CD4-positive, alpha-beta memory T cell (primary cell): Measurements from ENCODE around the gene TFAP2C. TPM values are rescaled to one million over a fixed set of nuclear protein-coding genes. Genes with fewer than 3 reads are reported as not detected.

Experiments
- CTCF ChIA-PET: fragments of 350-600 bp; sonication (Branson Sonifier 250); formaldehyde crosslinking; loops from one replicate; lab custom pipeline; 2021; ENCODE audit warnings: inconsistent platforms; ENCODE audit not compliant: partially characterized antibody; lab: Charles Lee
- POLR2A ChIA-PET: fragments of 350-600 bp; sonication (Branson Sonifier 250); formaldehyde crosslinking; loops from one replicate; lab custom pipeline; 2021; ENCODE audit not compliant: partially characterized antibody; lab: Charles Lee
- DNase-seq, 5 donors: peaks; one replicate each; pipeline versions ENCODE4 v3.0.0 to v3.0.0-alpha.2; 2020 to 2022; ENCODE audit warnings: mixed read lengths in 1 of 5
- H3K27ac ChIP-seq: one replicate; pipeline ENCODE4 v1.7.0; 2013; ENCODE audit warnings: low read depth, low read length
- H3K27me3 ChIP-seq: 2 replicates; pipeline ENCODE4 v1.7.0; 2013; ENCODE audit warnings: mild to moderate bottlenecking, low read length, moderate library complexity; ENCODE audit not compliant: insufficient read depth
- H3K36me3 ChIP-seq: 2 replicates; pipeline ENCODE4 v1.7.0; 2013; ENCODE audit warnings: mild to moderate bottlenecking, low read length, moderate library complexity; ENCODE audit not compliant: insufficient read depth
- H3K4me1 ChIP-seq: 2 replicates; pipeline ENCODE4 v1.7.0; 2013; ENCODE audit warnings: mild to moderate bottlenecking, low read length, moderate library complexity; ENCODE audit not compliant: insufficient read depth
- H3K4me3 ChIP-seq, 2 donors: one replicate each; pipeline ENCODE4 v1.7.0; 2013; ENCODE audit warnings: low read length in 2 of 2, mild to moderate bottlenecking in 1 of 2
- H3K9me3 ChIP-seq, 2 donors: one replicate each; pipeline ENCODE4 v1.7.0; 2013; ENCODE audit warnings: low read length in 2 of 2, control low read depth in 1 of 2; ENCODE audit not compliant: control insufficient read depth in 1 of 2
- H3K27ac Mint-ChIP-seq, 7 donors: one replicate each; pipeline ENCODE4 v1.8.0; 2020 to 2021; ENCODE audit warnings: mixed read lengths in 7 of 7, mild to moderate bottlenecking in 6 of 7, inconsistent platforms in 3 of 7, moderate library complexity in 3 of 7
- H3K27me3 Mint-ChIP-seq, 2 donors: one replicate each; pipeline ENCODE4 v1.8.0; 2020 to 2021; ENCODE audit warnings: mixed read lengths in 2 of 2
- H3K36me3 Mint-ChIP-seq, 2 donors: one replicate each; pipeline ENCODE4 v1.8.0; 2020 to 2021; ENCODE audit warnings: mixed read lengths in 2 of 2, inconsistent platforms in 1 of 2, mild to moderate bottlenecking in 1 of 2
- H3K4me1 Mint-ChIP-seq, 4 donors: one replicate each; pipeline ENCODE4 v1.8.0; 2020 to 2021; ENCODE audit warnings: mixed read lengths in 4 of 4, mild to moderate bottlenecking in 1 of 4
- H3K4me3 Mint-ChIP-seq, 8 donors: one replicate each; pipeline ENCODE4 v1.8.0; 2020 to 2021; ENCODE audit warnings: mixed read lengths in 8 of 8, mild to moderate bottlenecking in 7 of 8, moderate library complexity in 6 of 8, inconsistent platforms in 3 of 8
- H3K9me3 Mint-ChIP-seq, 8 donors: one replicate each; pipeline ENCODE4 v1.8.0; 2020 to 2021; ENCODE audit warnings: mixed read lengths in 8 of 8, mild to moderate bottlenecking in 5 of 8, inconsistent platforms in 3 of 8, moderate library complexity in 1 of 8
- intact Hi-C: fragments of 100-400 bp; cut with micrococcal nuclease; formaldehyde crosslinking; loops from one replicate; pipeline ENCODE4 v1.15.1; 2023
- polyA plus RNA-seq, 2 donors: library from polyadenylated mRNA; unstranded; fragments of 300-500 nt; fragmentation: Illumina TruSeq; gene quantifications; one replicate each; pipeline ENCODE4 v1.2.3, GENCODE V29; 2021
- total RNA-seq, 2 experiments: library from RNA; stranded (reverse); gene quantifications; one replicate each; pipeline ENCODE4 v1.2.3, GENCODE V29; 2021

TFAP2C gene
- total and polyA plus RNA-seq, 4 experiments from 2014 or later = not detected

- Mint-ChIP-seq H3K4me3 (peak overlapping the region in 7 of 8 donors; percentile 31 to 79 (median 58)), H3K27me3 (peaks cover 23 to 45% of the 10 kb centered on the region in 2 donors), H3K4me1 (peaks cover 6 to 27% (median 15%) of the 10 kb centered on the region in 4 donors), H3K9me3 (peaks cover 0 to 3% (median 0%) of the 10 kb centered on the region in 8 donors), H3K36me3 (no peaks in the 10 kb centered on the region), H3K27ac (no peak overlapping the region)
- Histone ChIP-seq H3K4me3 (no peak overlapping the region), H3K36me3 (no peaks in the 10 kb centered on the region), H3K9me3 (no peaks in the 10 kb centered on the region), H3K4me1 (peaks cover 18% of the 10 kb centered on the region), H3K27me3 (peaks cover 27% of the 10 kb centered on the region), H3K27ac (no peak overlapping the region)
- CTCF ChIA-PET = no interaction called here
- intact Hi-C loops = no loop called here
- POLR2A ChIA-PET = no interaction called here
- DNase-seq = no peak
These were observed 1.7 kb upstream of the TFAP2C start for GRCh38 chr20:56627122-56628014.

- ChIA-PET CTCF (no interaction called here), POLR2A (no interaction called here)
- Mint-ChIP-seq H3K36me3 (no peaks in the 10 kb centered on the region), H3K4me3 (peak overlapping the region; percentile 31 to 79 (median 60)), H3K9me3 (peaks cover 0 to 3% (median 0%) of the 10 kb centered on the region in 8 donors), H3K27me3 (peaks cover 25 to 46% of the 10 kb centered on the region in 2 donors), H3K27ac (no peak overlapping the region), H3K4me1 (peaks cover 6 to 27% (median 16%) of the 10 kb centered on the region in 4 donors)
- no peaks in the 10 kb centered on the region for H3K36me3 ChIP-seq
- no peak overlapping the region for H3K4me3 ChIP-seq
- intact Hi-C loops = no loop called here
- H3K27me3 ChIP-seq = peaks cover 30% of the 10 kb centered on the region
- H3K27ac ChIP-seq = no peak overlapping the region
- peaks cover 18% of the 10 kb centered on the region for H3K4me1 ChIP-seq
- no peak for DNase-seq
- no peaks in the 10 kb centered on the region for H3K9me3 ChIP-seq
These were observed 862 bp upstream of the TFAP2C start for GRCh38 chr20:56628015-56628872.

DNA sequence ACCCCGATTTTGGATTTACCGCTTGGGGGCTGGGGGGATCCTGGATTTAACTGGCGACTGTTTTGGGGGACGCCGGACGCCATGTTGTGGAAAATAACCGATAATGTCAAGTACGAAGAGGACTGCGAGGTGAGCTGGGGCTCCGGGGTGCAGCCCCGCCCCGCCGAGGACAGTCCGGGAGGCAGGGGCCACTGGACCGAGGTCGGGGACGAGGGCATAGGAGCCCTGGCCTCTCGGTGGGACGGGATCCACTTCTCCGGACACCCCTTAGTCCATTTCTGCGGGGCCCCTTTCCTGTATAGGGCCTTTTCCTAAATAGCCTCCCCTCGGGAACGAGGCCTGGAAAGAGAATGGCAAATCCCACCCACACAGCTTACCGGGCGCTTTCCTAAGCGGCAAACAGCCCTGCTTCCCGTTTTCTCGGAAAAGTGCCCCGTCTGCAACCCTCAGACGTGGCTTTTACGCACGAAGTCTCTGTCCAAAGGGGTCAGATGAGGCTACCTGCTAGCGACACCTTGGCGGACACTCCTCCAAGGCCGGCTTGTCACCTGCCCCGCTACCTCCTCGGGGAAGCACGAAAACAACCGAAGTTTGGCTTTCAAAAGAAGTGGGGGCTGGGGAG, 469 bp downstream of the TFAP2C start:
- no peak overlapping the region for H3K4me3 ChIP-seq
- CTCF ChIA-PET = no interaction called here
- H3K27me3 ChIP-seq = peaks cover 30% of the 10 kb centered on the region
- peaks cover 29 to 51% of the 10 kb centered on the region in 2 donors for H3K27me3 Mint-ChIP-seq
- no peaks in the 10 kb centered on the region for H3K9me3 ChIP-seq
- peaks cover 18% of the 10 kb centered on the region for H3K4me1 ChIP-seq
- POLR2A ChIA-PET = interaction anchor here (0.5 kb wide), 1 partner anchor 32 kb away, joined by 3 read pairs; no protein-coding TSS in a partner anchor
- H3K27ac Mint-ChIP-seq = no peak overlapping the region
- intact Hi-C loops = no loop called here
- H3K4me3 Mint-ChIP-seq = peak overlapping the region in 2 of 8 donors; percentile 35 to 63
- H3K36me3 Mint-ChIP-seq = no peaks in the 10 kb centered on the region
- H3K9me3 Mint-ChIP-seq = peaks cover 0 to under 1% (median 0%) of the 10 kb centered on the region in 8 donors
- peaks cover 6 to 27% (median 16%) of the 10 kb centered on the region in 4 donors for H3K4me1 Mint-ChIP-seq
- H3K36me3 ChIP-seq = no peaks in the 10 kb centered on the region
- DNase-seq = no peak
- no peak overlapping the region for H3K27ac ChIP-seq

- Mint-ChIP-seq H3K27ac (no peak overlapping the region), H3K4me1 (peaks cover 6 to 27% (median 16%) of the 10 kb centered on the region in 4 donors), H3K27me3 (peaks cover 30 to 51% of the 10 kb centered on the region in 2 donors), H3K4me3 (no peak overlapping the region), H3K9me3 (no peaks in the 10 kb centered on the region), H3K36me3 (no peaks in the 10 kb centered on the region)
- H3K4me1 ChIP-seq = peaks cover 18% of the 10 kb centered on the region
- H3K9me3 ChIP-seq = no peaks in the 10 kb centered on the region
- peaks cover 28% of the 10 kb centered on the region for H3K27me3 ChIP-seq
- no peak for DNase-seq
- intact Hi-C loops = no loop called here
- H3K36me3 ChIP-seq = no peaks in the 10 kb centered on the region
- no peak overlapping the region for H3K4me3 ChIP-seq
- CTCF ChIA-PET = no interaction called here
- POLR2A ChIA-PET = no interaction called here
- H3K27ac ChIP-seq = no peak overlapping the region
These were observed 984 bp downstream of the TFAP2C start for GRCh38 chr20:56630086-56630493.

GRCh38 chr20:56630506-56631317, 1.6 kb downstream of the TFAP2C start:
- POLR2A ChIA-PET = no interaction called here
- Histone ChIP-seq H3K27ac (no peak overlapping the region), H3K4me3 (no peak overlapping the region), H3K9me3 (no peaks in the 10 kb centered on the region), H3K36me3 (no peaks in the 10 kb centered on the region), H3K27me3 (peaks cover 28% of the 10 kb centered on the region), H3K4me1 (peaks cover 18% of the 10 kb centered on the region)
- no peaks in the 10 kb centered on the region for H3K9me3 Mint-ChIP-seq
- CTCF ChIA-PET = no interaction called here
- DNase-seq = no peak
- H3K27ac Mint-ChIP-seq = no peak overlapping the region
- peaks cover 6 to 27% (median 16%) of the 10 kb centered on the region in 4 donors for H3K4me1 Mint-ChIP-seq
- no peaks in the 10 kb centered on the region for H3K36me3 Mint-ChIP-seq
- intact Hi-C loops = no loop called here
- H3K27me3 Mint-ChIP-seq = peaks cover 30 to 49% of the 10 kb centered on the region in 2 donors
- H3K4me3 Mint-ChIP-seq = no peak overlapping the region

DNA sequence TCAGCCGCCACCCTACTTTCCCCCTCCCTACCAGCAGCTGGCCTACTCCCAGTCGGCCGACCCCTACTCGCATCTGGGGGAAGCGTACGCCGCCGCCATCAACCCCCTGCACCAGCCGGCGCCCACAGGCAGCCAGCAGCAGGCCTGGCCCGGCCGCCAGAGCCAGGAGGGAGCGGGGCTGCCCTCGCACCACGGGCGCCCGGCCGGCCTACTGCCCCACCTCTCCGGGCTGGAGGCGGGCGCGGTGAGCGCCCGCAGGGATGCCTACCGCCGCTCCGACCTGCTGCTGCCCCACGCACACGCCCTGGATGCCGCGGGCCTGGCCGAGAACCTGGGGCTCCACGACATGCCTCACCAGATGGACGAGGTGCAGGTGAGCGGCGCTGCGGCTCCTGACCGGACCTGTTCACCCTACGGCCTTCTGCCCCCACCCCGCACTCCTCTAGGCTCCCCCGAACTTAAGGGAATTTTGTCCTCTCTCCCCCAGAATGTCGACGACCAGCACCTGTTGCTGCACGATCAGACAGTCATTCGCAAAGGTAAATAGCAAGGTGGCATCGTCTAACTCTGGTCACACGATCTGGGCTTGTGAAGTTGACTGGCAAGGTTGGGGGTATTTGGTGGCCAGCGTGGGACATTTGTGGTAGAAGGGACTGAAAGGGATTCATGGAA, 2.3 kb downstream of the TFAP2C start:
- peaks cover 18% of the 10 kb centered on the region for H3K4me1 ChIP-seq
- POLR2A ChIA-PET = no interaction called here
- DNase-seq = no peak
- H3K4me1 Mint-ChIP-seq = peaks cover 6 to 25% (median 16%) of the 10 kb centered on the region in 4 donors
- H3K9me3 ChIP-seq = no peaks in the 10 kb centered on the region
- no peaks in the 10 kb centered on the region for H3K9me3 Mint-ChIP-seq
- CTCF ChIA-PET = no interaction called here
- no peak overlapping the region for H3K27ac Mint-ChIP-seq
- peak overlapping the region in 1 of 8 donors; percentile 64 for H3K4me3 Mint-ChIP-seq
- H3K36me3 ChIP-seq = no peaks in the 10 kb centered on the region
- H3K27ac ChIP-seq = no peak overlapping the region
- peaks cover 28% of the 10 kb centered on the region for H3K27me3 ChIP-seq
- no peak overlapping the region for H3K4me3 ChIP-seq
- no peaks in the 10 kb centered on the region for H3K36me3 Mint-ChIP-seq
- H3K27me3 Mint-ChIP-seq = peaks cover 33 to 44% of the 10 kb centered on the region in 2 donors
- intact Hi-C loops = no loop called here
